OCI-LY1 (cell line): ENCODE results near the gene FBXW9.
A peak's percentile ranks its signal among the peaks of the same experiment; 100 is the strongest.

Source experiments
- H2AFZ ChIP-seq: fragments of 200-600 bp; sonication (generic), shearing (Covaris generic); 2 replicates; pipeline ENCODE4 v1.6.0; 2014; ENCODE audit warnings: antibody characterized with exemption, mild to moderate bottlenecking, low read length
- H3F3A ChIP-seq: fragments of 200-600 bp; sonication (generic), shearing (Covaris generic); 2 replicates; pipeline ENCODE4 v1.6.0; 2014; ENCODE audit warnings: mild to moderate bottlenecking, antibody characterized with exemption, low read length, moderate library complexity; ENCODE audit not compliant: insufficient read depth
- H3K27ac ChIP-seq: fragments of 200-600 bp; sonication (generic); 2 replicates; pipeline ENCODE4 v1.5.1; 2014; ENCODE audit warnings: low read length, mixed run types, mild to moderate bottlenecking, low read depth; ENCODE audit not compliant: poor library complexity, severe bottlenecking
- H3K27me3 ChIP-seq: fragments of 200-600 bp; sonication (generic); 2 replicates; pipeline ENCODE4 v1.6.0; 2014; ENCODE audit warnings: antibody characterized with exemption, mild to moderate bottlenecking, low read length, moderate library complexity; ENCODE audit not compliant: insufficient read depth
- H3K36me3 ChIP-seq: fragments of 200-600 bp; sonication (generic); 2 replicates; pipeline ENCODE4 v1.6.1; 2014; ENCODE audit warnings: mild to moderate bottlenecking, antibody characterized with exemption, low read length, moderate library complexity, mixed read lengths; ENCODE audit not compliant: insufficient read depth
- H3K4me1 ChIP-seq: fragments of 200-600 bp; sonication (generic); 2 replicates; pipeline ENCODE4 v1.5.1; 2014; ENCODE audit warnings: mild to moderate bottlenecking, low read length, moderate library complexity; ENCODE audit not compliant: insufficient read depth, severe bottlenecking
- H3K4me2 ChIP-seq: fragments of 200-600 bp; sonication (generic), shearing (Covaris generic); 2 replicates; pipeline ENCODE4 v1.6.1; 2014; ENCODE audit warnings: low read length
- H3K4me3 ChIP-seq: fragments of 200-600 bp; sonication (generic); 2 replicates; pipeline ENCODE4 v1.5.1; 2014; ENCODE audit warnings: low read length, low read depth, mild to moderate bottlenecking, mixed read lengths; ENCODE audit not compliant: poor library complexity, severe bottlenecking
- H3K79me2 ChIP-seq: fragments of 200-600 bp; shearing (Covaris generic); 2 replicates; pipeline ENCODE4 v1.6.1; 2016; ENCODE audit warnings: mixed run types, low read length, mixed read lengths; ENCODE audit not compliant: insufficient read depth
- H3K9ac ChIP-seq: fragments of 200-600 bp; sonication (generic), shearing (Covaris generic); 2 replicates; pipeline ENCODE4 v1.6.1; 2014; ENCODE audit warnings: mild to moderate bottlenecking, low read length, mixed read lengths
- H3K9me2 ChIP-seq: fragments of 200-600 bp; sonication (generic), shearing (Covaris generic); 2 replicates; pipeline ENCODE4 v1.6.1; 2014; ENCODE audit warnings: low read depth, mild to moderate bottlenecking, low read length, mixed read lengths
- H3K9me3 ChIP-seq: fragments of 200-600 bp; shearing (Covaris generic); 2 replicates; pipeline ENCODE4 v1.6.1; 2014; ENCODE audit warnings: low read length, mixed read lengths
- H4K20me1 ChIP-seq: fragments of 200-600 bp; sonication (generic), shearing (Covaris generic); 2 replicates; pipeline ENCODE4 v1.6.0; 2016; ENCODE audit warnings: mild to moderate bottlenecking, low read length; ENCODE audit not compliant: insufficient read depth
- EZH2 ChIP-seq: fragments of 200-600 bp; sonication (generic), shearing (Covaris generic); IDR thresholded peaks from 2 replicates; pipeline ENCODE4 v1.8.0; 2017; ENCODE audit warnings: borderline replicate concordance, mixed run types, mild to moderate bottlenecking, antibody characterized with exemption, low read length, moderate library complexity, mixed read lengths
- TF ChIP-seq, protein P1 (sequence below): fragments of 200-600 bp; sonication (generic), shearing (Covaris generic); IDR thresholded peaks from 2 replicates; pipeline ENCODE4 v1.5.1; 2017; ENCODE audit warnings: mild to moderate bottlenecking, antibody characterized with exemption, low read length, moderate library complexity, mixed read lengths

The FBXW9 gene

DNA sequence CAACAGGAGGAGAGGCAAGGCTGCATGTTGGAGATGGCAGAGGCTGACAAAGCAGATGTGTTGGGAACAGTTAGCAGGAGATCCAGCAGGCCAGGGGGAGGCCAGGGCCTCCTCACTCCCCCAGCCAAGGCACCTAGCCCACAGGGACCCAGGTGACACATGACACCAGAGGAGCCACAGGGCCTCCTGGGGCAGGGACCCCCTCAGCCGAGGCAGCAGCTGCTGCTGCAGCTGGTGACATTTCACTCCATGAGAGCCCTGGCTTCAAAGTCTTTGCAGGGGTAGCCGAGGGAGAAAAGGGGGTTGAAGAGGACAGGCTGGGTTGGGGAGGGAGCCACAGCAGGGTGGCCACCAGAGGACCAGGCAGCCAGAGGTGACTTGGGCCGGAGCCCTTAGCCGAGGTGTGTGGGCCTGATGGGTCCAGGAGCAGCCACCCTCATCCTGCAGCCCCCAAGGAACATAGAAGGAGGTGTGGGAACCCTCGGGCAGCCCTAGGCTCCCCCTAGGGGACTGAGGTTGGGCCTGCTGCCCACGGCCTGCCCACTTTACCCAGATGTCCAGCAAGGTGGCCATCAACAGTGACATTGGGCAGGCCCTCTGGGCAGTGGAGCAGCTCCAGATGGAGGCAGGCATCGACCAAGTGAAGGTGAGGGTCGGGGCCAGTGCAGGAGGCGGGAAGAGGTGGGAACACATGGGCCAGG is 8.8 kb downstream of the FBXW9 start, which contains the start of gene GNG14:
GNG14 (plus strand) TSS at position 503 of the 701 bp plus-strand sequence; CDS start at position 554, 51 bp downstream.
- H3K9ac ChIP-seq = no peak within 1 kb of the TSS
- no peaks in the 10 kb centered on the region for H3F3A ChIP-seq
- no peaks in the 10 kb centered on the region for H3K9me2 ChIP-seq
- H3K4me2 ChIP-seq = no peak within 1 kb of the TSS
- no peaks in the 10 kb centered on the region for H3K36me3 ChIP-seq
- no peak within 1 kb of the TSS for H3K27ac ChIP-seq
- no peaks in the 10 kb centered on the region for H3K79me2 ChIP-seq
- H3K9me3 ChIP-seq = no peaks in the 10 kb centered on the region
- no peaks in the 10 kb centered on the region for H3K4me1 ChIP-seq
- no peak for TF ChIP-seq EZH2
- TF ChIP-seq, protein P1, sequence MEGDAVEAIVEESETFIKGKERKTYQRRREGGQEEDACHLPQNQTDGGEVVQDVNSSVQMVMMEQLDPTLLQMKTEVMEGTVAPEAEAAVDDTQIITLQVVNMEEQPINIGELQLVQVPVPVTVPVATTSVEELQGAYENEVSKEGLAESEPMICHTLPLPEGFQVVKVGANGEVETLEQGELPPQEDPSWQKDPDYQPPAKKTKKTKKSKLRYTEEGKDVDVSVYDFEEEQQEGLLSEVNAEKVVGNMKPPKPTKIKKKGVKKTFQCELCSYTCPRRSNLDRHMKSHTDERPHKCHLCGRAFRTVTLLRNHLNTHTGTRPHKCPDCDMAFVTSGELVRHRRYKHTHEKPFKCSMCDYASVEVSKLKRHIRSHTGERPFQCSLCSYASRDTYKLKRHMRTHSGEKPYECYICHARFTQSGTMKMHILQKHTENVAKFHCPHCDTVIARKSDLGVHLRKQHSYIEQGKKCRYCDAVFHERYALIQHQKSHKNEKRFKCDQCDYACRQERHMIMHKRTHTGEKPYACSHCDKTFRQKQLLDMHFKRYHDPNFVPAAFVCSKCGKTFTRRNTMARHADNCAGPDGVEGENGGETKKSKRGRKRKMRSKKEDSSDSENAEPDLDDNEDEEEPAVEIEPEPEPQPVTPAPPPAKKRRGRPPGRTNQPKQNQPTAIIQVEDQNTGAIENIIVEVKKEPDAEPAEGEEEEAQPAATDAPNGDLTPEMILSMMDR = no peak
- H2AFZ ChIP-seq = no peak within 1 kb of the TSS
- no peaks in the 10 kb centered on the region for H4K20me1 ChIP-seq
- no peak within 1 kb of the TSS for H3K4me3 ChIP-seq
- H3K27me3 ChIP-seq = no peaks in the 10 kb centered on the region

DNA sequence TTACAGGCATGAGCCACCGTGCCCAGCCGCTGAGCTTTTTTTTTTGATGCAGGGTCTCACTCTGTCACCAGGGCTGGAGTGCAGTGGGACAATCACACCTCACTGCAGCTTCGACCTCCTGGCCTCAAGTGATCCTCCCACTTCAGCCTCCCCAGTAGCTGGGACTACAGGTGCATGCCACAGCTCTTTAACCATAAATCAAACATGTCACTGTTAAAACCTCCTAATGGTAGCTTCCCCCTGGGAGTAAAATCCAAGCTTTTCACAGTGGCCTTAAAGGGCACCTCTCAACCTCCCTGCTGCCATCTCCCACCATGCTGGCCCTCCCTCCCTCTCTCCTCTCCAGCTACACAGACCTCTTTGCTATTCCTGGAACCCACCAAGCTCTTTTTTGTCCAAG is 10.6 kb downstream of the FBXW9 start:
- no peaks in the 10 kb centered on the region for H4K20me1 ChIP-seq
- no peaks in the 10 kb centered on the region for H3K27me3 ChIP-seq
- H3K27ac ChIP-seq = no peak overlapping the region
- no peaks in the 10 kb centered on the region for H3K9me3 ChIP-seq
- no peak overlapping the region for H3K9ac ChIP-seq
- no peaks in the 10 kb centered on the region for H3F3A ChIP-seq
- no peaks in the 10 kb centered on the region for H3K79me2 ChIP-seq
- H3K4me1 ChIP-seq = no peaks in the 10 kb centered on the region
- H3K36me3 ChIP-seq = no peaks in the 10 kb centered on the region
- TF ChIP-seq EZH2 = no peak
- TF ChIP-seq, protein P1 = no peak
- H3K4me2 ChIP-seq = no peak overlapping the region
- no peak overlapping the region for H2AFZ ChIP-seq
- H3K4me3 ChIP-seq = no peak overlapping the region
- H3K9me2 ChIP-seq = no peaks in the 10 kb centered on the region

DNA sequence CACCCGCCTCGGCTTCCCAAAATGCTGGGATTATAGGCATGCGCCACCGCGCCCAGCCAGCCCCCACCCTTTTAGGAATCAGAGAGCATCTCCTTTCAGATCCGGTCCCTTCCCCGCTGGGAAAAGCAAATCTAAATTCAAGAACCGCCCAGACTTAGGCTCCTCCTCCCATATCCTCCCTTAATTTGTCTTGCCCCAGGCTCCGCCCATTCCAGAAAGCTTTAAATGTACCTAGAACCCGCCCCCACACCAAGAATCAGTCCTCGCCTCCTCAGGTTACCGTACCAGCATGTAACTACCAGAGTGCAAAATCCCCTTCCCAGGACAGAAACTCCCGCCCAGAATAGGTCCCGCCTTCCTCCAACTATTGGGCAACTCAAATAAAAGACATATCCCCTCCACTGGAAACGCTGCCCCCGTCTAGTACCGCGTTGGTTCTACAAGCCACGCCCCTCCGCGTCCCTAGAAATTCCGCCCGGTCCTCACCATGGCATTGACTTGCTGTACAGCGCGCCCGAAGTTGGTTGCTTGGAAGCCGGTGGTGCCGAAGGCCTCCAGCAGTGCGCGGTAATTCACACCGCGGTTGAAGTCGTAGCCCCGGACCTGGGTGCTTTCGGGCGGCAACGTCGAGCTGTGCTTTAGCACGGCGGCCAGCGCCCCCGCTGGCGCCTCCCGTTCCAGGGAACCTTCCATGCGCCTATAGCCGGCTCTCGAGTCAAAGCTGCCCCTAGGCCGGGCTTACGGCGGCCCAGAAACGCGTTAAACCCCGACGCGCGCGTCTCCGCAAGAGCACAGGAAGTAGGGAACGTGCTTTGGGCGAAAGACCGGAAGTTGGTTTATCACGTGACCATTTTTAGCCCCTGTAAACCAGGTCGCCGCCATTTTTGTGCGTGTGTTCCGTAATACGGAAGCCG is 15.1 kb downstream of the FBXW9 start, which contains the start of gene DHPS:
DHPS (minus strand) TSS at position 807 of the 914 bp plus-strand sequence; CDS start at position 693, 114 bp downstream.
- Histone ChIP-seq H4K20me1 (no peaks in the 10 kb centered on the region), H3F3A (no peaks in the 10 kb centered on the region), H3K4me2 (peak within 1 kb of the TSS; percentile 74), H3K9ac (peak within 1 kb of the TSS; percentile 96), H3K27me3 (no peaks in the 10 kb centered on the region), H3K79me2 (0 out of 2 replicates have a peak, but pooled peaks cover 4% of the 10 kb centered on the region), H3K9me3 (no peaks in the 10 kb centered on the region), H3K4me3 (peak within 1 kb of the TSS; percentile 79), H3K27ac (peak within 1 kb of the TSS; percentile 95), H3K36me3 (peaks cover 34% of the 10 kb centered on the region), H3K9me2 (no peaks in the 10 kb centered on the region), H2AFZ (no peak within 1 kb of the TSS; the same call in 1 of the 2 replicates), H3K4me1 (no peaks in the 10 kb centered on the region)
- no peak for TF ChIP-seq EZH2
- TF ChIP-seq, protein P1 = no peak
